ENCODE results near the gene XAGE5.
"Not testable (repeated sequence)": the region's sequence is repeated elsewhere in the genome, so short reads cannot be mapped to it uniquely, and the experiment has no call there.

XAGE5 gene, protein sequence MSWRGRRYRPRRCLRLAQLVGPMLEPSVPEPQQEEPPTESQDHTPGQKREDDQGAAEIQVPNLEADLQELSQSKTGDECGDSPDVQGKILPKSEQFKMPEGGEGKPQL

DNA sequence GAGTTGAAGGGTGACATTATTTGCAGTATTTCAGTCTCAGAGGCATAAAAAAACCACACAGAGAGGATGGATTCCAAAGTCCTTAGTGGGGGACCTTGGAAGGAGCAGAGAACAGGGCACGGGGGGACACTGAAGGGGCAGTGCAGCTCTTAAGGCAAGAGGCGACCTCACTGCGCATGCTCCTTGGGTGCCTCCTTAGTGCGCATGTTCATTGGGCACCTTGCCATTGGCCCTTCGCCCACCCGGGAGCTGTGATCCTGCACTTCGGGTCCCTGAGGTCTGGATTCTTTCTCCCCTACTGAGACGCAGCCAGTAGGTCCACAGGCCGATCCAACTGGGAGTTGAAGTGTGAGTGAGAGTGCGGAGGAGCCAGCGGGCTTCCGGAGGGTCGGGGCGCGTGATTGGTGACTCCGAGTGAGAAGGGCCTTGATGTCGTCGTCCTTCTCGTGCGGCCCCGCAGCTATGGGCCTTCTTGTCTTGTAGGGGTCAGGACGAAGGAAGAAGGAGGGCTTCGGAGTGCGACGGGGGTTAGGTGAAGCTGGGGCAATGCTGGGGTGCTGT, at the start of gene XAGE5:
Gene XAGE5, plus strand, starts transcription at position 223 of the 561 bp plus-strand sequence. CDS start 1,280 bp downstream, outside the sequence.
- DNase-seq (ENCODE audit: low read depth in 2 of 2): no peak

DNA sequence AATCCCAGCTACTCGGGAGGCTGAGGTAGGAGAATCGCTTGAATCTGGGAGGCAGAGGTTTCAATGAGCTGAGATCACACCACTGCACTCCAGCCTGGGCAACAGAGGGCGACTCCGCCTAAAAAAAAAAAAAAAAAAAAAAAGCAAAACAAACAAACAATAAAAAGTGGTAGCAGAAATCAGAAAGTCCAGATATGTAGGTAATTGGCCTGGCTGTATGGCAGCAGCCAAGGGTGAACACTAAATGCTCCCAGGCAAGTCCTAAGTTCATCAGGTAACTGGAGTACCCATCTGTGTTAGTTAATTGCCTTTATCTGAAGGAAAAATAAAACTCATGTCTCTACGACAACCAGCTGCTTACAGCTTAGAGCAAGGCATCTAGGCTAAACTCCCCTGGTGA, 45.1 kb upstream of the XAGE5 start:
- not testable (repeated sequence) for DNase-seq (ENCODE audit: low read depth in 2 of 2)

DNA sequence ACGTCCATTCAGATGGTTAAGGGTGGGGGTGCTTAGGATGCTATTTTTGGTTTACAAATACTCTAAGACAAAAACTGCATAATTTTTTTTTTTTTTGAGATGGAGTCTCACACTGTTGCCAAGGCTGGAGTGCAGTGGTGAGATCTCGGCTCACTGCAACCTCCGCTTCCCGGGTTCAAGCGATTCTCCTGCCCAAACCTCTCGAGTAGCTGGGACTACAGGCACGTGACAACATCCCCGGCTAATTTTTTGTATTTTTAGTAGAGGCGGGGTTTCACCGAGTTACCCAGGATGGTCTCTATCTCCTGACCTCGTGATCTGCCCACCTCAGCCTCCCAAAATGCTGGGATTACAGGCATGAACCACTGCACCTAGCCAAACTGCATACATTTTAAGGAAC, 37.6 kb upstream of the XAGE5 start:
- not testable (repeated sequence) for DNase-seq (ENCODE audit: low read depth in 2 of 2)

DNA sequence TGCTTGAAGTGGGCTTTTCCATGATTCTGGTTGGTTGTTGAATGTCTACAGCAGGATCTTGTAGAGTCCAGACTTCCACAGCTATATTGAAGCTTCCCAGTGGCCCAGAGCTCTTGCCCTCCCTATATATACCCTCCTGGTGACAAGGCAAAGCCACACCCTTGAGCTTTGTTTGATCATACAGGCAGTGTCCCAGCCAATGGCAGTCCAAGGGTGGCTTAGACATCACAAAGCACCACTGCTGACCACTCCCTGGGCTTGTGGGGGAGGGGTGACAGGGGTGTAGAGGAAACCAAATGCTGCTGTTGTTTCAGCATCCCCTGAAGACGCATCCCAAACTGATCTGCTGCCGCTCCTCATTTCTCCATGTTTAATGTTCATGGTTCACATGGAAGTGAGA, 13.8 kb upstream of the XAGE5 start, which contains the start of gene SPANXN5:
Gene SPANXN5, minus strand, starts transcription at position 101 of the 400 bp plus-strand sequence. Its CDS starts 79 bp downstream, at position 22.
- not testable (repeated sequence) for DNase-seq (ENCODE audit: low read depth in 2 of 2)

DNA sequence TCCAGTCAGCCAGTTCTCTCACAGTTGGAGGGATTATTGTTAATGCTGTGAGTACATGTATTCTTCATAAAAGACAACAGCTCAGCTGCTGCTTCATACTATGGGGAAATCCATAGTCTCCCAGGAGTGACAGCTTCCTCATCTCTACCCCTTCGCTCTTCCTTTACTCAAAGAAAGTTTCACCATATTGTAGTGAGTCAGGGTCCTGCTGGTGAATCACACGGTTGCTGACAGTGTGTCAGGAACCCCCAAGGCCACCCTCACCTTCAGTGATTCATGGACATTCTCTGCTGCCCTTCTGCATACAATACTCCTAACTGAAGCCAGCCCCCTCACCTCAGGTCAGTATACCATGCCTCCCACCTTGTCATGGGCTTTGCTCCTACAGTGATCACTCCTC, 6.2 kb upstream of the XAGE5 start:
- not testable (repeated sequence) for DNase-seq (ENCODE audit: low read depth in 2 of 2)

DNA sequence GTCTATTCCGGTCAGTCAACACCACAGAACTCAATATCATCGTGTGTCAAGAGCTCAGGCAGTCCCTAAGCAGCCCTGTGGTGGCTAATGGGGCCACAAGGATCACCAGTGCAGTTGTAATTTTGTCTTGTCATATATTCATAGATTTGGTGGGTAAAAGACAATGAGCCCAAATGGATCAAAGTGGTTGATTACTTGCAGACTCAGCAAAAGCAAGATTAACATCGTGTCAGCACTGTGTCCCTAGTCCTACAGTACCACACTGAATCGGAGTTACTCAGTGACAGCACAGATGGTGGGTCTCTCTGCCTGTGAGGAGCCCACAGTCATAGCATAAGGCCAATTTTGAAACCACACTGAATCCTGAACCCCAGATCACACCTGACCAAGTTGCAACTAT, 8.7 kb downstream of the XAGE5 start:
- DNase-seq (ENCODE audit: low read depth in 2 of 2): no peak

DNA sequence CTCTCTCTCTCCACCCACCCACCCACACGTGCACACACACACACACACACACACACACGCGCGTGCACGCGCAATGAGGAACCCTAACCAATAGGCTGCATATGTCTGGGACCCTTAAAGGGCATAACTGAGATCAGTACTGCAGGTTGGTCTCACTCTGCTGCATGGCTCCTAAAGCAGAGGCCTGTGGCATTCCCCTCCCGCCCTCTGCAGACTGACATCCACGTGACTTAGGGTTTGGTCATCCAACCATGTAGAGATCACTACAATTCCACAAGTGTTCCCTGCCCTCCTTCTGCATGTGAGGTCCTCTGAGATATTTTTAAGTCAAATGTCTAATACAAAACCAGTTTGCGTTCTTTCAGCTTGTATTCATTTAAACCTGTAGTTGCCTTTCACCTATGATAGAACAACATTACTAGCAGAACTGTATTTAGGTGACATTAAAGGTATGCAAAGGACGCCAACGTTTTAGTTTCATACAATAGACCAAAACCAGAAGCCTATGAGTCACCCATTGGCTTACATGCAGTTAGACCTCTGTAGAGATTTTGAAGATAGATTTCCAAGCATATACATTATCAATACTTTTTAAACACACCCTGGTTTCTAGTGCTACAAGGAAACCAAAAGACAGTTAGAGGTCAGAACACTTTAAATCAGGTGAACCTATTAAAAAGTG, 10.1 kb downstream of the XAGE5 start:
- no peak for DNase-seq (ENCODE audit: low read depth in 2 of 2)

DNA sequence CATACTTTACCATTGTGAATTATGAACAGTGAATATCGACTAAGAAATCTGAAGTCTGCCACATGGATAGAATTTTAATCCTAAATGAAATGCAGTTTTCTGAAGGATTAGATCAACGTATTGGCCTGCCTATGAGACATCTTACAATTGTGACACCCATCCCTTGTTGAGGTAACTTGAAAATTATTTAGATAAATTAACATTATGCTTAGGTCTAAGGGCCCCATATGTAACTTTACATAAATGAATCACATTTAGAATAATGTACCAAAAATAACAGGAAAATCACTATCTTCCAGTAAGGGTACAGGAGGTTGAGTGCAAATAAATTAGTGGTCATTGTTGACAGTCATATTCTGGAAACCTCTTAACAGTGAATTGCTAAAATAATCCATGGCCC, 13.5 kb downstream of the XAGE5 start:
- no peak for DNase-seq (ENCODE audit: low read depth in 2 of 2)

DNA sequence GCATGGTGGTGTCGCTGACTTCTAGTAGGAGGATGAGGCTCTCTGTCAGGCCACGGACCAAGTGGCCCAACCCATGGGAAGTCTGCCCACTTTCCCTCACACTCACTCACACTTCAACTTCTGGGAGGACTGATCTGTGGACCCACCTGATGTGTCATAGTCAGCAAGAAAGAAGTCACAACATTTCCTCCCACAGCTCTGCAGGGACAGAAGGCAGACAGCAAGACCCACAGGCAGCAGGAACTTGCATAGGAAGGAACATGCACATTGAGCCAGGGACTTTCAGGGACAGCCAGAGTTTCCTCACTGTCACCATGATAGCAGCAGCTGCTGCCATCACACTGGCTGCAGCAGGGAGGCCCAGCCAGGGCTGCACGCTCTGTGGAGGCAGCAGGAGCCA, 19.5 kb downstream of the XAGE5 start:
- no peak for DNase-seq (ENCODE audit: low read depth in 2 of 2)

DNA sequence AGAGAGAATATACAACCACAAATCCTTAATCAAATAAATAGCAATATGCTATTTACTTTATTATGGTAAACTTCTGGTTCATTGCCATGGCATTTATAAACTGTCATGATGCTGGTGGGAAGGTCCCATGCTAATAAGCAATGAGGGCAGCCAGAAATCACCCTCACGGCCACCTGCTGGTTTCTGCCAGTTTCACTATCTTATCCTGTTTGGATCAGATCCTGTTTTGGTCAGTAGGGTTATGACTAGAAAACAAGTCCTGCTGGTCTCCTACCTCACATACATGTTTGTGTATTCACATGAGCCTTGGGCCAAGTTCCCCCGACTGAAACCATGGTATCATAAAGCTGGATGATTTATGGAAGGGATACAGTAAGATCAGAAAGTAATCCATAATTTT, 28.1 kb downstream of the XAGE5 start:
- DNase-seq (ENCODE audit: low read depth in 2 of 2): no peak

DNA sequence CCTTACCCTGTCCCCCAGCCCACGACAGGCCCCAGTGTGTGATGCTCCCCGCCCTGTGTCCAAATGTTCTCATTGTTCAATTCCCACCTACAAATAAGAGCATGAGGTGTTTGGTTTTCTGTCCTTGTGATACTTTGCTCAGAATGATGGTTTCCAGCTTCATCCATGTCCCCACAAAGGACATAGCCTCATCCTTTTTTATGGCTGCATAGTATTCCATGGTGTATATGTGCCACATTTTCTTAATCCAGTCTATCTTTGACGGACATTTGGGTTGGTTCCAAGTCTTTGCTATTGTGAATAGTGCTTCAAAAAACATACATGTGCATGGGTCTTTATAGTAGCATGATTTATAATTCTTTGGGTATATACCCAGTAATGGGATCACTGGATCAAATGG, 32.5 kb downstream of the XAGE5 start:
- DNase-seq (ENCODE audit: low read depth in 2 of 2): not testable (repeated sequence)

DNA sequence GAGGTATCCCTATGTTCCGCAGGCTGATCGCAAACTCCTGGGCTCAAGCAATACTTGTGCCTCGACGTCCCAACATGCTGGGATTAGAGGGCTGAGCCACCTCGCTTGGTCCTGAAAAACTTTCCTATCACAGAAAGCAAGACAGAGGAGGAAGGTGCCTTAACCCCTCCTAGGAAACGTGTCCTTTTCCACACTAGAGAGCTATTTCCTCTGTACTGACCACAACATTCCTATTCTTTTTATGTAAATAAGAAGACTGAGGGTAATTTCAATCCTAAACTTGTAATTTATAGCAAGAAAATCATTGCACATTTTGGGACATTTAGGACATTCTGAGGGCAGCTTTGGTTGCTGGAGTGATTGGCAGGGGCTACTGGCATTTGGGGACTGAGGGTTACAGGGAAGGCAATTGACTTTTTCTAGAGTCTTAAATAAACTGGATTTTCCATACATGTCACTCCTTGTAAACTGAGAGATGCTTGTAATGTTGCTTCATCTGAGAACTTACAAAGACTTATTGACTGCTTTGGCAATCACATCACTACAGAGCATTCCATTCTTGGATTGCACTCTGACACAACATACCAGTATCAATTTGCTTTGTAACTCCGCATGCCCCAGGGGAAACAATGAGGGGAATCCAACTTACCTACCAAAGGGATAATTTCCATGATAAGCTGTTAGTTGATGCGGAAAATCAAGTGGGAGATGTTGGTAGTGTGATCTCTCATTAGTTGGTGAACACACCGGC, 41.2 kb downstream of the XAGE5 start:
- DNase-seq (ENCODE audit: low read depth in 2 of 2): no peak

DNA sequence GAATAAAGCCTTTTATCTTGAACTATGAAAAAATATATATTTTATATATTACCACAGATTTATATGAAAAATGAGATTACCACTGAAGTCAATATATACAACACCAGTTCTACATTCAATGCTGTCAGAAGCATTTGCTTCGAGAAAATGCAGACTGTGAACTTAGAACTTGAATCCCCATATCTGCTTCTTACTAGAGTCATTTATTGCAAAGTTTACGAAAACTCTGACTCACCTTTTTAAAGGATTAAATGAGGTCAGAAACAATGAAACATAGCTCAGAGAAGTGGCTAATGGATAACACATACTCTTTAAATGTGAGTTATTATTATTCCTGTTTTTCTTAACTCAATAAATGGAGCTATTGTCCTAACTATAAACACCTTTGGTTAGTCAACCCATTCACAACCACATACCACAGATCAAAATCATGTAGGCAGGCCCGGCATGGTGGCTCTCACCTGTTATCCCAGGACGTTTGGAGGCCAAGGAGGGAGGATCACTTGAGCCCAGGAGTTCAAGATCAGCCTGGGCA, 46.0 kb downstream of the XAGE5 start:
- DNase-seq (ENCODE audit: low read depth in 2 of 2): not testable (repeated sequence)

DNA sequence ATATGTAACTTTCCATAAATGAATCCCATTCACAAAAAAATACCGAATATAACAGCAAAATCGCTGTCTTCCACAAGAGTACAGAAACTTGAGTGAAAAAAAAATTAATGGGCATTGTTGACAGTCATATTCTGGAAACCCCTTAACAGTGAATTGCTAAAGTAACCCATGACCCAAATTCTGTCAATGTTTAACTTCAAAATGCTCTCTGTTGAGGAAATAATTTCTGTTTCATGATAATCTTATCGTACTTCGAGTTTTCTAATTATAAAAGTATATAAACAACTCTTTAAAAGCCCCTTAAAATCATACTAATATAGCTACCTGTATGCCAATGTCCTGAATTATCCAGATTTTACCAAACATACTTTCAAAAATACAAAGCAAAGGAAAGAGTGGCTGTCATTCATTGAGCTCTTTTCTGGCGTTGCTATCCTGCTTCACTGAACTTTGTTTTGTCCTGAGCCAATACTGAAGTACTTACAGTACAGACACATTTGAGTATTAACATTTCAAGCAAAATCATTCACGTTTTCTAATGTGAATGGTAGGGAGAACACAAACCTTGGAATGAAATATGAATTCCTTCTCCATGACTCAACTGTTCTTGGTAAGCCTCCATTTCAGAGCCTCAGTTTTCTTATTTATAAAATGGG, 54.4 kb downstream of the XAGE5 start:
- no peak for DNase-seq (ENCODE audit: low read depth in 2 of 2)
